Testis (tissue), 2 donors: Measurements from ENCODE around the gene SFRP2.

Experiments used
- POLR2A ChIP-seq: fragments of 450-650 bp; IDR thresholded peaks from one replicate; pipeline ENCODE4 v1.6.1; 2017; ENCODE audit warnings: antibody characterized with exemption, mild to moderate bottlenecking, moderate library complexity
- TF ChIP-seq, protein P1 (sequence below), 3 experiments: fragments of 450-650 bp in 2 of 3; fragments of 200-600 bp in 1 of 3; sonication (generic) in 1 of 3; IDR thresholded peaks; one replicate each; pipeline ENCODE4 v1.5.1; 2016 to 2019; ENCODE audit warnings: antibody characterized with exemption in 3 of 3, mild to moderate bottlenecking in 2 of 3, moderate library complexity in 1 of 3

DNA sequence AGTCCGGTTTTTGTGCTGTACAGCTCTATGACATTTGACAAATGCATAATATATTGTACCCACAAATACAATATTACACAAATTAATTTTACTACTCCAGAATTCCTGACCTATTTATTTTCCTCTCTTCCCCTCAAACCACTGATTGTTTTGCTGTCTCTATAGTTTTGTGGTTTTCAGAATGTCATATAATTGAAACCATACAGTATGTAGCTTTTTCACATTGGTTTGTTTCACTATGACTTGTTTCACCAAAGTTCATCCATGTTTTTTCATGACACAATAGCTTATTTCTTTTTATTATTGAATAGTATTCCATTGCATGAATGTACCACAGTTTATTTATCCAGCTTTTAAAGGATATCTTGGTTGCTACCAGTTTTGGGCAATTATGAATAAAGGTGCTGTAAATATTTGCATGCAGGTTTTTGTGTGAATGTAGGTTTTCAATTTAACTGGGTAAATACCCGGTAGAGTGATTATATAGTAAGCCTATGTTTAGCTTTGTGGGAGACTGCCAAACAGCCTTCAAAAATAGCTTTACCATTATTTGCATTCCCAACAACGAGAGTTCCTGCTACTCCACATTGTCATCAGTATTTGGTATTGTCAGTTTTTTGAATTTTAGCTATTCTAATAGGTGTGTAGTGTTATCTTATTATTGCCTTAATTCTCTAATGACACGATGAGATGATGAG is 55.0 kb downstream of the SFRP2 start:
- TF ChIP-seq, protein P1, sequence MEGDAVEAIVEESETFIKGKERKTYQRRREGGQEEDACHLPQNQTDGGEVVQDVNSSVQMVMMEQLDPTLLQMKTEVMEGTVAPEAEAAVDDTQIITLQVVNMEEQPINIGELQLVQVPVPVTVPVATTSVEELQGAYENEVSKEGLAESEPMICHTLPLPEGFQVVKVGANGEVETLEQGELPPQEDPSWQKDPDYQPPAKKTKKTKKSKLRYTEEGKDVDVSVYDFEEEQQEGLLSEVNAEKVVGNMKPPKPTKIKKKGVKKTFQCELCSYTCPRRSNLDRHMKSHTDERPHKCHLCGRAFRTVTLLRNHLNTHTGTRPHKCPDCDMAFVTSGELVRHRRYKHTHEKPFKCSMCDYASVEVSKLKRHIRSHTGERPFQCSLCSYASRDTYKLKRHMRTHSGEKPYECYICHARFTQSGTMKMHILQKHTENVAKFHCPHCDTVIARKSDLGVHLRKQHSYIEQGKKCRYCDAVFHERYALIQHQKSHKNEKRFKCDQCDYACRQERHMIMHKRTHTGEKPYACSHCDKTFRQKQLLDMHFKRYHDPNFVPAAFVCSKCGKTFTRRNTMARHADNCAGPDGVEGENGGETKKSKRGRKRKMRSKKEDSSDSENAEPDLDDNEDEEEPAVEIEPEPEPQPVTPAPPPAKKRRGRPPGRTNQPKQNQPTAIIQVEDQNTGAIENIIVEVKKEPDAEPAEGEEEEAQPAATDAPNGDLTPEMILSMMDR (IDR thresholded peaks at IDR 0.05), result no peak
- no peak for TF ChIP-seq POLR2A
